CD4-positive, alpha-beta T cell treated with Interleukin-6 for 4 hours (primary cell): ENCODE results near the gene HLCS.

ENCODE experiments used
- DNase-seq: peaks from one replicate; pipeline ENCODE4 v3.0.0-alpha.2; 2020; ENCODE audit warnings: mixed read lengths

The HLCS gene

GRCh38 chr21:36766511-36766910 lies 200.0 kb downstream of the HLCS start:
- no peak for DNase-seq

GRCh38 chr21:36765229-36765628 lies 201.2 kb downstream of the HLCS start:
- DNase-seq = no peak

- no peak for DNase-seq
These were observed 203.2 kb downstream of the HLCS start for GRCh38 chr21:36763305-36763704.

GRCh38 chr21:36762642-36763041 lies 203.8 kb downstream of the HLCS start:
- no peak for DNase-seq

GRCh38 chr21:36761685-36762084 lies 204.8 kb downstream of the HLCS start:
- no peak for DNase-seq

GRCh38 chr21:36759348-36760083 lies 207.0 kb downstream of the HLCS start:
- no peak for DNase-seq

- no peak for DNase-seq
These were observed 209.3 kb downstream of the HLCS start for GRCh38 chr21:36757196-36757595.

- no peak for DNase-seq
These were observed 209.9 kb downstream of the HLCS start for GRCh38 chr21:36756527-36756926.

- DNase-seq = no peak
These were observed 212.1 kb downstream of the HLCS start for GRCh38 chr21:36754241-36754898.

GRCh38 chr21:36753556-36753955 lies 212.9 kb downstream of the HLCS start:
- DNase-seq = no peak

- no peak for DNase-seq
These were observed 215.1 kb downstream of the HLCS start for GRCh38 chr21:36751383-36751782.

GRCh38 chr21:36750576-36750959 lies 215.9 kb downstream of the HLCS start:
- DNase-seq = no peak

GRCh38 chr21:36749935-36750575 lies 216.4 kb downstream of the HLCS start:
- DNase-seq = no peak

- no peak for DNase-seq
These were observed 218.6 kb downstream of the HLCS start for GRCh38 chr21:36747815-36748383.

GRCh38 chr21:36747041-36747814 lies 219.2 kb downstream of the HLCS start:
- DNase-seq = no peak

GRCh38 chr21:36745459-36745858 lies 221.0 kb downstream of the HLCS start:
- DNase-seq = no peak

- DNase-seq = no peak
These were observed 221.8 kb downstream of the HLCS start for GRCh38 chr21:36744560-36745231.

- no peak for DNase-seq
These were observed 222.3 kb downstream of the HLCS start for GRCh38 chr21:36744190-36744559.

GRCh38 chr21:36743446-36743845 lies 223.0 kb downstream of the HLCS start:
- DNase-seq = no peak

- DNase-seq = no peak
These were observed 223.5 kb downstream of the HLCS start for GRCh38 chr21:36743008-36743407.

- DNase-seq = no peak
These were observed 225.0 kb downstream of the HLCS start for GRCh38 chr21:36741506-36741905.

GRCh38 chr21:36738489-36739126 lies 227.9 kb downstream of the HLCS start:
- no peak for DNase-seq
